HG02943 (cell line): ENCODE results near the gene SPNS1.

Experiments
- ATAC-seq: cut with Tn5 transposase; IDR thresholded peaks from one replicate; pipeline ENCODE4 v1.9.1; 2021; ENCODE audit warnings: mild to moderate bottlenecking, low read depth, moderate library complexity; ENCODE audit not compliant: unreplicated experiment

SPNS1 gene

DNA sequence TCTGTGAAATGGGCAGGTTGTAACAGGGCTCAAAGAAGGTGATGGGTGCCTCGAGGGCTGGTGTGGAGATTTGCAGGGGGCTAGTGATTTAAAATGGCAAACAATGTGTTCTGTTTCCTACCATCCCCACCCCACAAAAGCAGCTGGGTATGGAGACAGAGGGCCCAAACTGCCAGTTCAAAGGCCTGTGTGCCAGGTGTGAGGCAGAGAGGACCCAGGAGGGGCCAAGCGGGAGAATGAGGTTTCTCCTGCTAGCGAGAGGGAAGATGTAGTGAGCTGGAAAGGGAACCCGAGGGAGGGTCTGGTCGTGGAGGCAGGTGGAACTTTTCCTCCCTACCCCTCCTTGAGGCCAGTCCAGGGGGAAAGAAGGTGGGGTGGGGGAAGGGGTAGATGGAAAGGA is 49.7 kb downstream of the SPNS1 start:
- no peak for ATAC-seq

DNA sequence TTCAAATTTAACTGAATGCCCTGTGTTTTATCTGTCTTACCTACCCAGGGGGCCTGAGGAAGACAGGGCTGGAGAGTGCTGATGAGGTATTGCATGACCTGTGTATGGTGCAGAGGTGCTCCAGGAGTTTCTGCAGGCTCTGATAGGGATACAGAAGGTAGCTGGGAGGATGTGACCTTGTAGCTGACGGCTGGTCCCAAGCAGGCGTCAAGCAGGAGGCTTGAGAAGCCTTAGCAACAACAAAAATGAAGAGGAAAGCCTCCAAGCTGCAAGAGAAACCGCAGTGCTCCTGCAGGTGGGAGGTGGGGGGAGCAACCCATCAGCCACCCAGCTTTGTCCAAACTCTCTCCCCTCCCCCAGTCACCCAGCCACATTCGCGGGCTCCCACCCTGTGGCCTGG is 50.6 kb downstream of the SPNS1 start:
- ATAC-seq = no peak

DNA sequence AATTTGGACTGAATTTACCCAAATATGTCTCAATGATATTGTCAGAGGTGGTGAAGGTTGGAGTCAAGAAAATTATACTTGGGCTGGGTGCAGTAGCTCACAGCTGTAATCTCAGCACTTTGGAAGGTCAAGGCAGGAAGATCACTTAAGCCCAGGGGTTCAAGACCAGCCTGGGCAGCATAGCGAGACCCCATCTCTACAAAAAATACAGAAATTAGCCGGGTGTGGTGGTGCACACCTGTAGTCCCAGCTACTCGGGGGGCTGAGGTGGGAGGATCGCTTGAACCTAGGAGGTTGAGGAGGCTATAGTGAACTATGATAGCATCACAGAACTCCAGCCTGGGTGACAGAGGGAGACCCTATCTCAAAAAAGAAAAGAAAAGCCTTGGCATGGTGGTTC is 51.2 kb downstream of the SPNS1 start:
- no peak for ATAC-seq

DNA sequence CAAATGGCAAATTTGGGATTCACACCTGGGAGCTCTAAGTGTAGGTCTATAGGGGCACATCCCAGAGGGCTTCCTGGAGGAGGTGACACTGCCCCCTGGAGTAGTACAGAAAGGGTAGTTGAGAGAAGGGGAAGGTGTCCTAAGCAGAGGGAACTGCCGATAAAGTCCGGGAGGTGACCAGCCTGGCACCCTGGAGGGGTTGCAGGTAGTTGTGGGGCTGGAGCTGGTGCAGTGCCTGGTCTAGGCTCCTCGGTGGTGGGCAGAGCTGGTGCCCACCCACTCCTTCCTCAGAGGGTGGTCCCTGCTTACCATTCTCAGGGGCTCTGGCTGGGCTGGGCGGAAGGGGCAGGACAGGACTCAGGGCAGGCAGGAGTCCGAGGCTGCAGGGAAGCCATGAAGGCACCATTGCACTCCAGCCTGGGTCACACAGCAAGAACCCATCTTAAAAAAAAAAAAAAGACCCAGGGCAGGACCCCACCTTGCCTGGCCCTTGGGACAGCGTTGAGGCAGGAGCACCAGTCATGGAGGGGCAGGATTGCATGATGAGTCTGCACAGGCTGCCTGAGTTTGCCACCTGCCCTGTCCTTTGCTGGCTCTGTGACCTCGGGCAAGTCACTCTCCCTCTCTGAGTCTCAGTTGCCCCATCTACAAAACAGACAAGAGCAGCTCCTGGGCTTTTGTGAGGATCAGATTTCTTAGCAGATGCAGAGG is 54.0 kb downstream of the SPNS1 start:
- ATAC-seq = no peak

DNA sequence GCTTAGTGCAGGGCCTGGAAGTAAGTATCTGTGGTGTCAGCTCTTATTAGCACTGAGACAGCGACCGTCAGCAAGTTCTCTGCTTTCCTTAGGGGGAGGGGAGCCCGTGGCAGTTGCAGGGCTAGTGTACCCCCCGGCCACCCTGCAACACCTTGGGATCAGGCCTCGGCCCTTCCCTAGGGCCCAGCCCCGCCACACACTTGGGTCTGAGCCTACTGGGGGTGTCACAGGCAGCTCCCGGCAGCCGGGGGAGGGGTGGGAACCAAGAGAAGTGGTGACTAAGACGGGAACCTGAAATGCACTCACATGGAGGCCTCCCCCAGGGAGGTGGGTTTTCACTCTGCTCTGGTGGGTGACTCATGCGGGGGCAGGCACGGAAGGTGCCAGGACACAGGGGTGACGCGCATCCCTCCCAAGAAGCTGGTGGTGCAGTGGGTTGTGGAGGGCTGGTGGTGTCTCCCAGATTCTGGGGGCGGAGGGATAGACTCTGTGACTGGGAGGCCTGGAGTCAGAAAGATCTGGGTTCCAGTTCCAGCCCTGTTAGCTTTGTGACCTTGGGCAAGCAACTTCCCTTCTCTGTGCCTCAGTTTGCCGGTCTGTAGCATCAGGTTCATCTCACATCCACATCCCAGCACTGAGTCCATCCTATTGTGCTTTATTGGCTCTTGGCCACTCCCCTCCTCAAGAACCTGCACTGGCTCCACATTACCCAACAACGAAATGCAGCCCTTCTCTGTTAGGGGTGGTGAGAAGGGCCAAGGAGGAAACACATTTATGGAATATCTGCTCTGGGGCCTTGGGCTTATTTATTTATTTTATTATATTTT is 54.8 kb downstream of the SPNS1 start:
- no peak for ATAC-seq

DNA sequence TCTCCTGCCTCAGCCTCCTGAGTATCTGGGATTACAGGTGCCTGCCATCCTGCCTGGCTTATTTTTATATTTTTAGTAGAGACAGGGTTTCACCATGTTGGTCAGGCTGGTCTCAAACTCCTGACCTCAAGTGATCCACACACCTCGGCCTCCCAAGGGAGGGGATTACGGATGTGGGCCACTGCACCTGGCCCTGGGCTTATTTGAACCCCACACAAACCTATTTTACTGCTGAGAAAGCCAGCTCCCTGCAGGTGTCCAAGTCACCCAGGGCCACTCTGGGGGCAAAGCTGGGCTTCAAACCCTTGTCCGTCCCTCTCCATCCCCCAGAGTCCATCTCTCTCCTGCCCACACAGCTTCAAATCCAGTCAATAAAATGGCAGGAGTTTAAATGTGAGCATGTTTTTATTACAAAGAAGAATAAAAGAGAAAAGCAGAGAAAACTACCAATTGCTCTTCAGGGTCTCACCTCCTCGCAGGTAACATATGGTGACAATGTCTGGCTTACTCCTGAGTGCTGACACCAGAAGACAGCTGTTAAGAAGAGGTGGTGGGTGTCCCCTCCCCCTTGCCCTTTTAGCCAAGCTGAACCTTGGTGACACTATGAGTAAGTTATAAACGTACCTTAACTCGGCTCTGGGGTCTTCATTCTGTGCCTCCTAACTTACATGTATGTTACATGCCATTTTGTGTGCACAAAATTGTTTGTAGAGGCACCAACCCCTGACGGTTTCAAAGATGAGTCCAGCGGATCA is 55.7 kb downstream of the SPNS1 start:
- ATAC-seq = no peak
